NCI-H187 treated with DMSO at 0.1 percent for 48 hours (cell line): ENCODE results near the gene LAMC3.

Experiments used
- DNase-seq: peaks from one replicate; lab custom pipeline; 2025; lab: John Stamatoyannopoulos, UW

Gene LAMC3

DNA sequence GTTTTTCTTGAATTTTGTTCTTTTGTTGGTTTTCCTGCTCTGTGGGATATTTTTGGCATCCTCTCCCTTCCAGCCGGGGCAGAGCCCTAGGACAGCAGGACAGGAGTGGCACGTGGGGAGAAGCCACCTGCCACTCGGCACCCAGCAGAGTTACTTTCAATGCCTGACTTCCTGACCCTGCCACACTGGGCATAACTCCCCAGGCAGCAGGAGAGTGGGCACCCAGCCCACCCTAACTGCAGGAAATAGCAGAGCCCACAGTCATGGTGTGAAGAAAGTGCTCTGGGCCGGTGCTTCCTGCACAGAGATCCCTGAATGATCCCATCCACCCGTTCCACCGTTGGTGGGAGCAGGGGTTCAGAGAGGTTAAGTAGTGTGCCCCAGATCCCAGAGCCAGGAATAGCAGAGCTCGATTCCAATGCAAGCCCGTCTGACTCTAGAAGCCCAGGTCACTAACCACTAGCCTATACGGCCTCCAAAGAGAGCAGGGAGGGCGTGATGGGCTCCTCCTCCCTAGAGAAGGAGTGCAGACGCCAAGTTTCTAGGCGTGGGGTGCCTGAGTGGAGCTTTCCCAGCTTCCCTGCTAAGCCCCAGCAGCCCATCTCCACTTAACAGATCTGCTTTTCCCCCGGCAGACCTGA lies 108.3 kb downstream of the LAMC3 start:
- DNase-seq: no peak

DNA sequence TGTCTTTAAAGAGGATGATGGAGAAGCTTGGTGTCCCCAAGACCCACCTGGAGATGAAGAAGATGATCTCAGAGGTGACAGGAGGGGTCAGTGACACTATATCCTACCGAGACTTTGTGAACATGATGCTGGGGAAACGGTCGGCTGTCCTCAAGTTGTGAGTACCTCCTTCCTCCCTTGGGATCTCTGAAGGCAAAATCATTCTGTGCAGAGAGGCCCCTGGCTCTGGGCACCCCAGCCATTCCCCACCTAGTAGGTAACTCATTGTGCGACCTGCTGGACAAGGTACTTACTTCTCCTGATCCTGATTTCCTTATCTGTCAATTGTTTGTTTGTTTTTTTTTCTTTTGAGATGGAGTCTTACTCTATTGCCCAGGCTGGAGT lies 108.8 kb downstream of the LAMC3 start:
- DNase-seq: no peak

DNA sequence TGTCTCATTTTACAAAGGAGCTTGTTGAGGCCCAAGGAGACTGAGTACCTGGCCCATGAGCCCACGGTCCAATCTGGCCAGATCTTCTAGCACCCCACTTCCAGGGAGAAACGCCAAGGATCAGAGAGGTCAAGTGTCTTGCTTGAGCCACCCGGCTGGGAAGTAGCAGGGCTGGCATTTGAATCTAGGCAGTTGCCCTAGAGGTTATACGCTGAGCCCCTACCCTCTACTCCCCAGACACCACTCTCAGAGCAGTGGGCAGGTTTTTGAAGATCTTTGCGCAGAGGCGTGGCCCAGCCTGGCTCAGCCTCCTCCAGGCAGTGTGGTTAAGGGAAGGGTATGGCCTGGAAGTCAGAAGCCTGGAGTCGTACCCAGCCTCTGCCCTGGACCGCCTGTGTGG lies 110.6 kb downstream of the LAMC3 start:
- DNase-seq: no peak

DNA sequence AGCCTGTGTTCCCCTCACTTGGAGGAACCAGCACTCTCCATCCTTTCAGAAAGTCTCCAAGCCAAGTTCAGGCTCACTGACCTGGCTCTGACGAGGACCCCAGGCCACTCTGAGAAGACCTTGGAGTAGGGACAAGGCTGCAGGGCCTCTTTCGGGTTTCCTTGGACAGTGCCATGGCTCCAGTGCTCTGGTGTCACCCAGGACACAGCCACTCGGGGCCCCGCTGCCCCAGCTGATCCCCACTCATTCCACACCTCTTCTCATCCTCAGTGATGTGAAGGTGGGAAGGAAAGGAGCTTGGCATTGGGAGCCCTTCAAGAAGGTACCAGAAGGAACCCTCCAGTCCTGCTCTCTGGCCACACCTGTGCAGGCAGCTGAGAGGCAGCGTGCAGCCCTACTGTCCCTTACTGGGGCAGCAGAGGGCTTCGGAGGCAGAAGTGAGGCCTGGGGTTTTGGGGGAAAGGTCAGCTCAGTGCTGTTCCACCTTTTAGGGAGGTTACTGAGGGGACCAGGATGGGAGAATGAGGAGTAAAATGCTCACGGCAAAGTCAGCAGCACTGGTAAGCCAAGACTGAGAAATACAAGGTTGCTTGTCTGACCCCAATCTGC lies 111.8 kb downstream of the LAMC3 start:
- DNase-seq: no peak

DNA sequence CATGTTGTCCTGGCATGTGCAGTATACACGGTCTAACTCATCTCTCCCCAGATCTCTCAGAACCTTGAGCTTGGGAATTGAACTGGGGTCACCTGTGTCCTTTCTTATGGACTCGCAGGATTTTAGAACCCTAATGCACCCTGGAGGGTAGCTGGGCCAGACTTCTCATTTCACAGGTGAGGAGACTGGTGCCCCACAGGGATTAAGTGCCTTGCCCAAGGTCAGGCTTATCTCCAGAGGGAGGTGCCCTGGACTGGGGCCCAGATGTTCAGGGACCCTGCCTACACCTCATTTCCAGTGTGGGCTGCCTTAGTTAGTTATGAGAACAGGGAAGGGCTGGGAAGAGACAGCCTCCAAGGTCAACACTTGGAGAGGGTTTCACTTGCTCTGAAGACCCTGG lies 112.4 kb downstream of the LAMC3 start:
- DNase-seq: no peak

DNA sequence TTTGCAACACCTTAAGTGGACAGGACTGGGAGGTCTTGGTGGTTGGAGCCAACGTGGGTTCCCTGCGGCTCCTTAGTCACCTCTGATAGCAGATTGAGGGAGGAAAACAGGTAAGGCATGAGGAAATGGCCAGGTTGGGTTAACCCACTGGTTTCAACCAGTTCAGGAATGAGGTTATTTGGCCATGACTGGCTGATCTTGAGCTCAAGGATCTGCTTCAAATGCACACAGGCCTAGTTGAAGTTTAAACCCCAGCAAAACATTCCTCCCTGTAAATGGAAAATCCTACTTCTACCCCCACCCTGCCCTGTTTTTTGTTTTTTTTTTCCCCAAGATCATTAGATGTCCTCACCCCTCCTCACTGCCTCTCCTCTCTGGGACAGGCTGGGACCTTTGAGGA lies 113.2 kb downstream of the LAMC3 start:
- no peak for DNase-seq

DNA sequence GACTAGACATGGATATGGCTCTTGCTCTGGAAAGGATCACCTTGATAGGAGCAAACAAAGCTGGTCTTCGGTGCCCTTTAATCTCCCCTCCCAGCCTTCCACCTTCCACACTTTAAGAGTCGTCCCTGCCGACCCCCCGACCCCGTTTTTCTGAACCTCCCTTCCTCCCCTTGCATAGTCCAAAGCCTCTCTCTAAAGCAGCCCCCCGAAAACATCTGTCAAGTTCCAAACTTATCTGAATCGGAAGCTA lies 116.0 kb downstream of the LAMC3 start:
- DNase-seq: no peak

DNA sequence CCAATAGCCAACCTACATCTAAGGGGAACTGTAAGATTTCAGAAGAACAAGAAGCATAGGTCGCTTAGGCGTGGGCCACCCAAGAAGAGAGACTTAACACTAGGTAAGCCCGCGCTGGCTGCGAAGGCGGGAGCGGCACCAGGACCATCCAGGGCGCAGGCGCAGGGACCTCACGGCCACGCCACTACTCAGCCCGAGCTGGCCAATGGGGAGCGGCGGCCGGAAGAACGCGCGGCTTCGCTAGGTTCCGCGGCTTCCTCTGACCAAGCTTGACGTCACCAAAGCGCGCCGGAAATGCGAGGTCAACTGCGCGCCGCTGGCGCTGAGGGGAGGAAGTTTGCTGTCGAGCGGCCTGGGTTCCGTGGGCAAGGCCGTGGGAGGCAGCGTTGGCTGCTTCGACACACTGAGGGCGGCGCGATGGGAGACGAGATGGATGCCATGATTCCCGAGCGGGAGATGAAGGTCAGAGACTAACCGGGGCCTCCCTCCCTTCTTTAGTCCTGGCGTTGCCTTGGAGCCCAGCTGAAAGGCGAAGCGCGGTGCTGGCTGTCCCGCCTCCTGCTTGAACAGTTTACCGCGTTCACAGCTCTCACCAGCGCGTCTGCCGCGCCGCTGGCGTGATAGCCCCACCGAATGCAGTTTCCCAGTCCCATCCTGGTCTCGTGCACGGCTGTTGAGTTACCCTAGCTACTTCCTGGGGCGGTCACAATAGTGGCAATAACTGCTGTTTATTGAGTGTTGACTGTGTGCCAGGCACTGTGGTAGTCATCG lies 116.5 kb downstream of the LAMC3 start, which contains the start of gene NUP214:
Gene NUP214, plus strand, starts transcription at position 299 of the 771 bp plus-strand sequence. Its CDS starts 119 bp downstream, at position 418.
- DNase-seq: peak; percentile 54

DNA sequence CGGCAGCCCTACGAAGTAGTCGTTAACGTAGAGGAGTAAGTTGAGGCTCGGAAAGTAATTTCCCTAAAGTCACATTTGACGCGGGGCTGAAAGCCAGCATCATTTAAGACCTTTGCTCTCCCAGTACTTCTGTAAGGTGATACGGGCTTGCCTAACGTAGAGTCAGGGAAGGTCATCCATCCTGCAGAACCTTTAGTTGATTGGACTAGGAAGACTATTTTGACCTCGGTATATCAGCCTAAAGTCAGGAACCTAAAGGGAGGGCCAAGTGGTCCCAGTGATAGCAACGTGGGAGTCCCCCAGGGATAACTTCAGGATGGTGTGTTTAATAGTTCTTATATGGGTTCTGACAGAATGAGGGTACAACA lies 117.1 kb downstream of the LAMC3 start:
- no peak for DNase-seq

DNA sequence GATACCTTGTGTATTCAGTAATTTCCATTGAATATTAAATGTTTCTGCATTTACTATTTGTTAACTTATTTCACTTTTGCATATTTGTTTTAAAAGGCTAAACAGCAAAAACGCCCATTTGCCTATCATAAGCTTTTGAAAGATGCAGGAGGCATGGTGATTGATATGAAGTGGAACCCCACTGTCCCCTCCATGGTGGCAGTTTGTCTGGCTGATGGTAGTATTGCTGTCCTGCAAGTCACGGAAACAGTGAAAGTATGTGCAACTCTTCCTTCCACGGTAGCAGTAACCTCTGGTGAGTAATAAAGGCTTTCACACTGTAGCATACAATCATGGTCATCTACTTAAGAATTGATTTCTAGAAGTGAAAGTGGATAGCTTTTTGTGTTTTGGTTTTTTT lies 120.2 kb downstream of the LAMC3 start:
- no peak for DNase-seq

DNA sequence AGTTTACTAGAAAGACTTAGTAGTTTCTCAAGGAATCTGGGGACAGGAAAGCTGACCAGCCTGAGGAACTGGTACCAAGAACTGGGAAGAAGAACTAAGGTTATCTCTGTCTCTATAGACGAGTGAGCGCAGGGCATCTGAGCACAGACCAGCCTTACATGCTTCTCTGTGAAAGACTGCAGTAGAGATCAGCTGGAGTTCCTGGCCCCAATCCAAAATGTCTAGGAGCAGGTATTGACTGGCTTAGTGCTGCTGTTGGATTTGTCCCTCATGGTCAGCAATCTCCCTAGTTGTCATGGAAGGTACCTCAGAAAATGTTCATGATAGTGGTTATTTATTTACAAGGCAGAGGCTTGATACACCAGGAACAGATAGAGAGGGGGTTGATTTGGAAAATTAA lies 129.7 kb downstream of the LAMC3 start:
- DNase-seq: no peak

DNA sequence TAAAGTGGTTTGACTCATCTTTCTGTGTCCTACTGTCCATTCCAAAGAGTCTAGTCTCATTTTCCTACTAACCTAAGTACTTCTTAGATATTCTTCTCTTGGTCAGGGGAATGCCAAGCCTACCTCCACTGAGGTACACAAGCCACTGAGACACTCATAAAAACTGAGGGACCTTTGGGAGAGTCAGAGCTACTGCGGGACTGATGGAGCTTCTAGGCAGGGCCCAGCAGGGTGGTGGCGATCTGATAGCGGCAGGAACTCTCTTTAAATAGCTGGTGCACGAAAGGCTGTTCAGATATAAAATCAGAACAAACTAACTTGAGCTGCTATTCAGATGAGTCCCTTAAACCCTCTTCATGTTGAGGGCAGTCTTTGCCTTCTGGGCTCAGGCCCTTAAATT lies 131.1 kb downstream of the LAMC3 start:
- DNase-seq: no peak

DNA sequence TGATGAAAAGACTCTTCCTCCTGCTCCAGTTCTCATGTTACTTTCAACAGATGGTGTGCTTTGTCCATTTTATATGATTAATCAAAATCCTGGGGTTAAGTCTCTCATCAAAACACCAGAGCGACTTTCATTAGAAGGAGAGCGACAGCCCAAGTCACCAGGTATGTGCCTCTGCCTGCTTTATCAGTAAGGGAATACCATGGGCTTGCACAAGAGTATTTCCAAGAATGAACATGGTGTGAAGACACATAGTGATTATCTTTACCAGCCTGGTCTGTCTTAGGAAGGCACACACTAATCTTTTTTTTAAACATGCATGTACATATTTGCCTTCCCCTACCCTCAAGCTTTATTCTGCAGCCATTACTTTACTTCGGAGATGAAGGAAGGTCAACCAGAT lies 131.6 kb downstream of the LAMC3 start:
- no peak for DNase-seq

DNA sequence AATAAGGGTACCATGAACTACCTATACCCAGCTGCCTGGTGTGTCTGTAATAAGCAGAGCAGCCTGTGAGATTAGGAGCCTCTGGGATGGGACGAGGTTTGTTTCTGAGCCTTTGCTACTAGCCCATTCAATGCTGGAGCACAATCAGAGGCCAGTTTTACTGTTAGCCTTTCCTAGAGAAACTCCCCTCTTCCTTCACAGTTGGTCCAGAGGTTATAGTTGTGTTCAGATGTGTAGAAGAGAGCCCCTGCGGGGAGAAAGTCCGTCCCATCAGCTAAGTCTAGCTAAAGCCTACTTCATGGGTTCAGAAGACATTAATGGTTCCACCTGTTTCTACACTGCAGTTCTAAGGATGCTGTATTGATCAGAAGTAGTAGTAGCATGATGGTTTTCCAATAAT lies 133.2 kb downstream of the LAMC3 start:
- DNase-seq: no peak
